Tibial artery (tissue), 4 donors: Measurements from ENCODE around the gene TMBIM6.

ENCODE experiments used
- DNase-seq, 2 donors: peaks; one replicate each; pipeline ENCODE4 v3.0.0-alpha.2; 2019
- H3K27ac ChIP-seq, 2 donors: fragments of 200-600 bp; sonication (generic) in 1 of 2; 1 replicate in 1 of 2; 2 replicates in 1 of 2; pipeline ENCODE4 v1.5.1; 2018 to 2019; ENCODE audit warnings: mild to moderate bottlenecking in 1 of 2
- H3K27me3 ChIP-seq, 2 donors: fragments of 200-600 bp; sonication (generic) in 1 of 2; one replicate each; pipeline versions ENCODE4 v1.5.1 to v1.6.0; 2016 to 2019
- H3K36me3 ChIP-seq, 3 donors: fragments of 200-600 bp; sonication (generic) in 2 of 3; one replicate each; pipeline ENCODE4 v1.5.1; 2016 to 2019; ENCODE audit warnings: mild to moderate bottlenecking in 2 of 3
- H3K4me1 ChIP-seq, 4 donors: fragments of 200-600 bp; sonication (generic) in 2 of 4; 1 replicate in 3 of 4; 2 replicates in 1 of 4; pipeline ENCODE4 v1.5.1; 2016 to 2019
- H3K4me3 ChIP-seq, 2 donors: fragments of 200-600 bp; sonication (generic) in 1 of 2; 1 replicate in 1 of 2; 2 replicates in 1 of 2; pipeline ENCODE4 v1.5.1; 2018 to 2019; ENCODE audit warnings: mild to moderate bottlenecking in 2 of 2
- H3K9me3 ChIP-seq, 3 donors: fragments of 200-600 bp; sonication (generic) in 1 of 3; one replicate each; pipeline ENCODE4 v1.5.1; 2016 to 2019
- intact Hi-C: fragments of 100-400 bp; cut with DNase I; formaldehyde crosslinking; loops from one replicate; pipeline ENCODE4 v1.15.0; 2023; ENCODE audit warnings: low total_unique reads
- TF ChIP-seq, protein P1 (sequence below), 2 experiments: fragments of 200-600 bp in 1 of 2; fragments of 450-650 bp in 1 of 2; IDR thresholded peaks; one replicate each; pipeline ENCODE4 v1.5.1; 2017 to 2019; ENCODE audit warnings: antibody characterized with exemption in 2 of 2, mild to moderate bottlenecking in 1 of 2, moderate library complexity in 1 of 2

The TMBIM6 gene

DNA sequence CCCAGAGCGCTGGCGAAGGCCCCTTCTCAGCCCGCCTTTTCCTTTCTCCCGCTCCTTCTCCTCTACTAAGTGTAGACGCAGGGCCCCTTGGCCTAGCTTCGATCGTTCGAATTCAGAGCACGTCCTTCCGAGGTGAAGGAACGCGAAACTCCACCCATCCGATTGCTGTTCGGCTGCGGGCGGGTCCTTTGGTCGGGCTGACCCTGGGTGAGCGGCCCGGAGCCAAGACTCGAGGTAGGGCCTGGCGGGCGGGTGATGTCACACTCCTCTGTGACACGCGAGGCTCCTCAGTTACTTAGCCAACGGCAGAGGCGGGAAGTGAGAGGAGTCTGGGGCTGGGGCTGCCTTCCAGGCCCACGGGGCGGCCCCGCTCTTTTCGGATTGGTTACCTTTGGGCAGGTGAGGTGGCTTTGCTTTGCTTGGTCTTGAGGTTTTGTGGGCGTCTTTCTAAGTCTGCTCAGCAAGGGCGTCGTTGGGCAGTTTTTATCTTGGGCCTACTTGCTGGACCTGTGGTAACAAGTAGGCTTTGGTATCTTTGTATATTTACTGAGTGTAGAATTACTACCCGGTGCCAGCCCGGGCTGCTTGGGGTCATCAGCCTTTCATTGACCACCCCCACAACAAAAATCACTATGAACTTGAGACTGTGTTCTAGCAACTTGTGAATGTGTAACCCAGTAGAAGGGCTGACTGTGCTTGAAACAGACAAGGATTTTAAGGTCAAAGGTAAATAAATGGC, 694 bp downstream of the TMBIM6 start:
- DNase-seq: peak; percentile 91 to 92
- Histone ChIP-seq H3K4me1 (peaks cover 0 to 49% (median 37%) of the 10 kb centered on the region in 4 donors), H3K36me3 (no peaks in the 10 kb centered on the region), H3K27ac (peak overlapping the region; percentile 91 to 95), H3K4me3 (peak overlapping the region; percentile 65 to 70), H3K9me3 (no peaks in the 10 kb centered on the region), H3K27me3 (no peaks in the 10 kb centered on the region)
- TF ChIP-seq, protein P1, sequence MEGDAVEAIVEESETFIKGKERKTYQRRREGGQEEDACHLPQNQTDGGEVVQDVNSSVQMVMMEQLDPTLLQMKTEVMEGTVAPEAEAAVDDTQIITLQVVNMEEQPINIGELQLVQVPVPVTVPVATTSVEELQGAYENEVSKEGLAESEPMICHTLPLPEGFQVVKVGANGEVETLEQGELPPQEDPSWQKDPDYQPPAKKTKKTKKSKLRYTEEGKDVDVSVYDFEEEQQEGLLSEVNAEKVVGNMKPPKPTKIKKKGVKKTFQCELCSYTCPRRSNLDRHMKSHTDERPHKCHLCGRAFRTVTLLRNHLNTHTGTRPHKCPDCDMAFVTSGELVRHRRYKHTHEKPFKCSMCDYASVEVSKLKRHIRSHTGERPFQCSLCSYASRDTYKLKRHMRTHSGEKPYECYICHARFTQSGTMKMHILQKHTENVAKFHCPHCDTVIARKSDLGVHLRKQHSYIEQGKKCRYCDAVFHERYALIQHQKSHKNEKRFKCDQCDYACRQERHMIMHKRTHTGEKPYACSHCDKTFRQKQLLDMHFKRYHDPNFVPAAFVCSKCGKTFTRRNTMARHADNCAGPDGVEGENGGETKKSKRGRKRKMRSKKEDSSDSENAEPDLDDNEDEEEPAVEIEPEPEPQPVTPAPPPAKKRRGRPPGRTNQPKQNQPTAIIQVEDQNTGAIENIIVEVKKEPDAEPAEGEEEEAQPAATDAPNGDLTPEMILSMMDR (IDR thresholded peaks at IDR 0.05): no peak
- intact Hi-C loops: loop anchor here (5.0 to 10.0 kb wide), 2 partner anchors 93 to 375 kb away; partner anchors contain the start of gene SPATS2

DNA sequence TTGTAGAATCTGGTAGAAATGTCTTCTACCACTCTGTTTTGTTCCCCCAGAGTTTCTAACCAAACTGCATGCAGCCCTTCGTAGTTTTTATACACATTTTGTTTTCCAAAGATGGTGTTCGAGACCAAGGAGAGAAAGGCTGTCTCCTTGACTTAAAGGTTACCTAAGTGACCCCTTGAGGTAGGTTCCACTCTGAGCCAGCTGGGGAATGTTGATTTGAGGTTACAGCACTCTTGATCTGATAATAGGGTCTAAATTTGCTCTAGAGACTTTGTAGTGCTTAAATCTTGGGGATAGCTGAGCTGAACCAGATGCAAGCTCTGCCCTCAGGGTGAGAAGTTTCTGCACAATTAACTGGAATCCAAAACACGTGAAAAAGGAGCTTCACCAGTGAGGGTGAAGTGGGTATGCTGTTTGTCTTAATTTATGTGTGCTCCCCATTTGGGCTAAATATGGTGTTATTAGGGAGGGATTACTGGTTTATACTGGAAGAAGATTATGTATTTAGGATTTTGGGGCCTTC, 3.1 kb downstream of the TMBIM6 start:
- H3K9me3 ChIP-seq: no peaks in the 10 kb centered on the region
- no peaks in the 10 kb centered on the region for H3K27me3 ChIP-seq

DNA sequence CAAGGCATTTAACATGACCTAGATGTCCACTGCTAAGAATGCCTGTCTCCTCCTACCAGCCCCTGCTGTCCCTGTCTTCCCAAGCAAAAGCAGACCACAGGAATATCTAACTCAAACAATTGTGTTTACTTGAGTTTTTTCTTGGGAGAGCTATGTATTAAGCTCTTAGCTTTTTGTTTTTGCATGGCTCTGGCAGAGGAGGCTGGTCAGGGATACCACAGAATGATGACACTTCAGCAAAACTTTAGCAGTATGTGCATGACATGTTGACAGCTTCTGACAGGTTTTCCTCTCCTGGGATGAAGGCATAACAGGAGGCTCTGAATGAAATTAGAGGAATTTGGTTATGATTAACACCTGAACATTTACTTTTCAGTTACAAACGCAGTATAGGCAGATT, 6.9 kb downstream of the TMBIM6 start:
- peaks cover 7 to 9% (median 8%) of the 10 kb centered on the region in 3 donors for H3K36me3 ChIP-seq
- H3K4me1 ChIP-seq: peaks cover 0 to 99% (median 69%) of the 10 kb centered on the region in 4 donors
- TF ChIP-seq, protein P1 (IDR thresholded peaks at IDR 0.05): no peak
- DNase-seq: no peak
- H3K27ac ChIP-seq: no peak overlapping the region
- no peak overlapping the region for H3K4me3 ChIP-seq
- intact Hi-C loops: loop anchor here (10.0 kb wide), 1 partner anchor 86 kb away; no protein-coding TSS in a partner anchor
- H3K9me3 ChIP-seq: no peaks in the 10 kb centered on the region
- no peaks in the 10 kb centered on the region for H3K27me3 ChIP-seq

More for the DNA sequence above, 3.1 kb downstream of the TMBIM6 start:
- no peak overlapping the region for H3K4me3 ChIP-seq
- peak overlapping the region in 1 of 2 donors; percentile 7 for H3K27ac ChIP-seq
- H3K4me1 ChIP-seq: peaks cover 0 to 72% (median 50%) of the 10 kb centered on the region in 4 donors
- no peaks in the 10 kb centered on the region for H3K36me3 ChIP-seq
- intact Hi-C loops: loop anchor here (5.0 to 10.0 kb wide), 2 partner anchors 90 to 377 kb away; partner anchors contain the start of gene SPATS2
- DNase-seq: no peak
- TF ChIP-seq, protein P1 (IDR thresholded peaks at IDR 0.05): no peak

DNA sequence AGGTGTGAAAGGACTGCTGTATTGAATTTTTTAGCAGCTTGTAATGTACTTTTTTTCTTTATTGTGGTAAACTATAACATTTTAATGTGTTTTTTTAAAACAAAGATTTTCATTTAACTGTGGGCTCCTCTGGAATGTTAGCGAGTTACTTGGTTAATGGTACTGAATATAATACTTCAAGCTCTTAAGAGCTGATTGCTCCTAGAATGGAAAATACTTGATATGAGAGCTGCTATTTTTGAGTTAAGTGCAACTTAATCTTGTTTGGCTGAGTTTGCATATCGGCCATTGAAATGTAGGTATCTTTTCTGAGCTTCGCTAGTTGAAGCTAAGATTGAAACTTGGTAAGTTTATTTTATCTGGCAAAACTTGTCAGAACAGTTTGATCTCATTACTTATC, 7.4 kb downstream of the TMBIM6 start:
- DNase-seq: no peak
- H3K36me3 ChIP-seq: peaks cover 12 to 14% (median 13%) of the 10 kb centered on the region in 3 donors
- no peak overlapping the region for H3K4me3 ChIP-seq
- no peaks in the 10 kb centered on the region for H3K9me3 ChIP-seq
- no peaks in the 10 kb centered on the region for H3K27me3 ChIP-seq
- intact Hi-C loops: loop anchor here (10.0 kb wide), 1 partner anchor 86 kb away; no protein-coding TSS in a partner anchor
- TF ChIP-seq, protein P1 (IDR thresholded peaks at IDR 0.05): no peak
- H3K4me1 ChIP-seq: peaks cover 0 to 99% (median 65%) of the 10 kb centered on the region in 4 donors
- no peak overlapping the region for H3K27ac ChIP-seq

DNA sequence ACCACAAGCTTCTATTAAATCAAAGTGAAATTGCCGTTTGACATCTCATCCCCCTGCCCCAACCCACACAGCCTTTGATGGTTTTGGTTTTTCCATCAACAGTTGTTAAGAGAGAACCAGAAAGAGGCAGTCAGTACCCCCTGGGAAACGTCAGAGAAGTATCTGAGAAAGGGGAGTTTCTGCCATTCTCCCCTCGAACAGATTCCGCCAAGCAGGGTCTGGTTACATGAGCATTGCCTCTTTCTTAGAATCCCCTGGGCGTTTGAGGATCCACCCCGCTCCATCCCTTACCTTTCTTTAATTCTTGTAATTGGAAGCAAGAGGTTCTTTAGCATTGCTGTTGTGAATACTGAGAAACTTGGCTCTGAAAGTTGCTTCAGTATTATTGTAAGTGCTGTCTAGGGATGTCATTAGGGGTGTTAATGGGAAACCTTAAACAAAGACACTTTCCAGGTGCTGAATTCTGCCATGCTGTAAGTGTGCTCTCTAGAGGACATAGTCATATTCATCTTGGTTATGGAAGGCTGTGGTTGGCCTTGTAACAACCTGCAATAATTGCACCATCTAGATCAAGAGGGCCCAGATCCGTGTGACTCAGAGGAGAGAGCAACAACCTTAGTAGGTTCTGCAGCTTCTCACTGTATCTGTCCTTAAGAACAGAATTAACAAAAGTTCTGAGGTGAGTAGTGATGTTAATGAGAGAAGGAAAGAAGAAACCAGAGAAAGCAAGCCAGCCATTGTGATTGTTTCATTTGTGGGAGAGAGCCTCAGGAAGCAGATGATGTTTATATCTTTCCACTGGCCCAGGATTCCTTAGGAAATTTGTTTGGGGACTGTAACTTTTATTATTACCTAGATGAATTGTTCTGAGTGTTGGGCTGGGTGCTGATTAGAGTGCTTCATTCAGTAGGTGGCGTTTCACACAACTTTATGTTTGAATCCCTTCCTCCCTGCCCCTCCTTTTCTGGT, 9.0 kb downstream of the TMBIM6 start:
- TF ChIP-seq, protein P1 (IDR thresholded peaks at IDR 0.05): no peak
- DNase-seq: no peak
- no peaks in the 10 kb centered on the region for H3K9me3 ChIP-seq
- intact Hi-C loops: no loop called here
- H3K36me3 ChIP-seq: peaks cover 18 to 29% (median 28%) of the 10 kb centered on the region in 3 donors
- H3K4me3 ChIP-seq: no peak overlapping the region
- H3K27me3 ChIP-seq: no peaks in the 10 kb centered on the region
- H3K27ac ChIP-seq: no peak overlapping the region
- H3K4me1 ChIP-seq: peaks cover 0 to 88% (median 50%) of the 10 kb centered on the region in 4 donors
